Measurements from ENCODE around the gene CFAP300.

DNA sequence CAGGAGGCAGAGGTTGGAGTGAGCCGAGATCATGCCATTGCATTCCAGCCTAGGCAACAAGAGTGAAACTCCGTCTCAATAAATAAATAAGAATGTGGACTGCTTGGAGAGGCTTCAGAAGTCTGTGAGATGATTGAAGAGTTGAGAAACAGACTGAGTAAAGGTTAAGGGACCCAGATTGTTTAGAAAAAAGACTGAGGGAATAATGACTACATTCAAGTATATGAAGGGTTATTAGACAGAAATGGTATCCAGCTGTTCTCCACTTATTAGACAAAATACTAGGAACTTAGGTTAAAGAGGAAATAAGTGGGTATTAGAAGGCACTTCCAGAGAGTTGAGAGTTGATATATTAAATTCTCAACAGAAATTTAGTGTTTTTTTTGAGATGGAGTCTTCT is 52.5 kb downstream of the CFAP300 start:
- TF ChIP-seq, protein P1, sequence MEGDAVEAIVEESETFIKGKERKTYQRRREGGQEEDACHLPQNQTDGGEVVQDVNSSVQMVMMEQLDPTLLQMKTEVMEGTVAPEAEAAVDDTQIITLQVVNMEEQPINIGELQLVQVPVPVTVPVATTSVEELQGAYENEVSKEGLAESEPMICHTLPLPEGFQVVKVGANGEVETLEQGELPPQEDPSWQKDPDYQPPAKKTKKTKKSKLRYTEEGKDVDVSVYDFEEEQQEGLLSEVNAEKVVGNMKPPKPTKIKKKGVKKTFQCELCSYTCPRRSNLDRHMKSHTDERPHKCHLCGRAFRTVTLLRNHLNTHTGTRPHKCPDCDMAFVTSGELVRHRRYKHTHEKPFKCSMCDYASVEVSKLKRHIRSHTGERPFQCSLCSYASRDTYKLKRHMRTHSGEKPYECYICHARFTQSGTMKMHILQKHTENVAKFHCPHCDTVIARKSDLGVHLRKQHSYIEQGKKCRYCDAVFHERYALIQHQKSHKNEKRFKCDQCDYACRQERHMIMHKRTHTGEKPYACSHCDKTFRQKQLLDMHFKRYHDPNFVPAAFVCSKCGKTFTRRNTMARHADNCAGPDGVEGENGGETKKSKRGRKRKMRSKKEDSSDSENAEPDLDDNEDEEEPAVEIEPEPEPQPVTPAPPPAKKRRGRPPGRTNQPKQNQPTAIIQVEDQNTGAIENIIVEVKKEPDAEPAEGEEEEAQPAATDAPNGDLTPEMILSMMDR (IDR thresholded peaks at IDR 0.05): no peak
- TF ChIP-seq EP300 (IDR thresholded peaks at IDR 0.05) (no peak), POLR2A (IDR thresholded peaks at IDR 0.05) (no peak), POLR2AphosphoS5 (IDR thresholded peaks at IDR 0.05) (no peak)
